22Rv1 (cell line): Measurements from ENCODE around the gene TTF2.

Source experiments
- ZFX ChIP-seq: fragments of 450-650 bp; IDR thresholded peaks from 2 replicates; pipeline ENCODE4 v1.6.1; 2017; ENCODE audit warnings: antibody characterized with exemption, borderline replicate concordance
- TF ChIP-seq, protein P1 (sequence below): fragments of 450-650 bp; IDR thresholded peaks from 2 replicates; pipeline ENCODE4 v1.5.1; 2017; ENCODE audit warnings: mild to moderate bottlenecking

DNA sequence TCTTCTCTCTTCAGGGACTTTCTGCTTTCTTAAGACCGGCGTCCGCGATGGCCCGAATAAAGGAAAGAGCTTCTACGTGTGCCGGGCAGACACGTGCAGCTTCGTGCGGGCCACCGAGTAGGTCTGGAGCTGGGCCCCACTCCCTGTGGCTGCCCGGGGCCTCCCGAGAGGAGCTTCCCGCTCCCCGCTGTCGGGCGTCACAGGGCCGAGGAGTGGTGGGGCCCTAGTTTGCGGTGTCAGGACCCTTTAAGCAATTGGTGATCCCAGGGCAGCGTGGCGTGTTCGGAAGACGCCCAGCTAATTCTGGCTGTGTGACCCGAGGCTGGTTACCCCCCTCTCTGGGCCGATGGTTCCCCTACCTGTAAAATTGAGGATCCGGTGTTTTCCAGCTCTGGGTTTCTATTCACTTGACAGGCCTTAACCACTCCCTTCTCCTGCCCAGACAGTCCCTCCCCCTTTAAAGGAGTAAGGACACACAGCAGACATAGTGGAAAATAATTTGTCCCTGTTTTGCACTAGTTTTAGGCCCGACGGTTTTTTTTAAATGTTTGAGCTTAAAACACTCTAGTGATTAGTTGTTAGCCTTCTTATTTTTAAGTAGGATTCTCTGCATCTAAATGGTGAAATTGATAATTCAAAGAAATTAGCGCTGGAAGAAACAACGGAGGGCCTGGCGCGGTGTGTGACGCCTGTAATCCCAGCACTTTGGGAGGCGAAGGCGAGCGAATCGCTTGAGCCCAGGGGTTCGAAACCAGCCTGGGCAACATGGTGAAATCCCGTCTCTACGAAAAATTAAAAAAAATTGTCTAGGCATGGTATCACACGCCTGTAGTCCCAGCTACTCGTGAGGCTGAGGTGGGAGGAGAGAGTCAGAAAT lies 553 bp downstream of the TTF2 start:
- TF ChIP-seq, protein P1, sequence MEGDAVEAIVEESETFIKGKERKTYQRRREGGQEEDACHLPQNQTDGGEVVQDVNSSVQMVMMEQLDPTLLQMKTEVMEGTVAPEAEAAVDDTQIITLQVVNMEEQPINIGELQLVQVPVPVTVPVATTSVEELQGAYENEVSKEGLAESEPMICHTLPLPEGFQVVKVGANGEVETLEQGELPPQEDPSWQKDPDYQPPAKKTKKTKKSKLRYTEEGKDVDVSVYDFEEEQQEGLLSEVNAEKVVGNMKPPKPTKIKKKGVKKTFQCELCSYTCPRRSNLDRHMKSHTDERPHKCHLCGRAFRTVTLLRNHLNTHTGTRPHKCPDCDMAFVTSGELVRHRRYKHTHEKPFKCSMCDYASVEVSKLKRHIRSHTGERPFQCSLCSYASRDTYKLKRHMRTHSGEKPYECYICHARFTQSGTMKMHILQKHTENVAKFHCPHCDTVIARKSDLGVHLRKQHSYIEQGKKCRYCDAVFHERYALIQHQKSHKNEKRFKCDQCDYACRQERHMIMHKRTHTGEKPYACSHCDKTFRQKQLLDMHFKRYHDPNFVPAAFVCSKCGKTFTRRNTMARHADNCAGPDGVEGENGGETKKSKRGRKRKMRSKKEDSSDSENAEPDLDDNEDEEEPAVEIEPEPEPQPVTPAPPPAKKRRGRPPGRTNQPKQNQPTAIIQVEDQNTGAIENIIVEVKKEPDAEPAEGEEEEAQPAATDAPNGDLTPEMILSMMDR: no peak
- no peak for TF ChIP-seq ZFX
